HG02870 (cell line): ENCODE results near the gene TXNIP.
"Not testable (repeated sequence)": the region's sequence is repeated elsewhere in the genome, so short reads cannot be mapped to it uniquely, and the experiment has no call there.

Experiments
- ATAC-seq: cut with Tn5 transposase; IDR thresholded peaks from one replicate; pipeline ENCODE4 v1.9.1; 2021; ENCODE audit warnings: mild to moderate bottlenecking, moderate library complexity; ENCODE audit not compliant: unreplicated experiment

The TXNIP gene

GRCh38 chr1:145996433-145997015, at the start of gene TXNIP:
TXNIP (minus strand) TSS chr1:145996579; CDS start chr1:145996266, 313 bp downstream.
- peak; percentile 94 for ATAC-seq

GRCh38 chr1:146039844-146040194, 43.4 kb upstream of the TXNIP start:
- ATAC-seq: no peak

- peak; percentile 26 for ATAC-seq
Measured at GRCh38 chr1:146036965-146037646, 40.7 kb upstream of the TXNIP start.

- no peak for ATAC-seq
Measured at GRCh38 chr1:146036241-146036964, 40.0 kb upstream of the TXNIP start.

GRCh38 chr1:146035048-146035423, 38.7 kb upstream of the TXNIP start:
- no peak for ATAC-seq

GRCh38 chr1:146032631-146033219, 36.3 kb upstream of the TXNIP start:
- ATAC-seq: no peak

GRCh38 chr1:146031476-146031875, 35.1 kb upstream of the TXNIP start:
- no peak for ATAC-seq

- no peak for ATAC-seq
Measured at GRCh38 chr1:146029117-146029516, 32.7 kb upstream of the TXNIP start.

GRCh38 chr1:146026650-146027049, 30.3 kb upstream of the TXNIP start:
- not testable (repeated sequence) for ATAC-seq

- ATAC-seq: not testable (repeated sequence)
Measured at GRCh38 chr1:146025787-146026495, 29.6 kb upstream of the TXNIP start.

- ATAC-seq: no peak
Measured at GRCh38 chr1:146022403-146023127, 26.2 kb upstream of the TXNIP start.

- no peak for ATAC-seq
Measured at GRCh38 chr1:146021622-146022402, 25.4 kb upstream of the TXNIP start, which contains the start of gene HJV. HJV (minus strand) TSS chr1:146021735; CDS start chr1:146020231, 1,504 bp downstream.

GRCh38 chr1:146021050-146021445, 24.7 kb upstream of the TXNIP start:
- no peak for ATAC-seq

- no peak for ATAC-seq
Measured at GRCh38 chr1:146020058-146021049, 24.0 kb upstream of the TXNIP start.

- no peak for ATAC-seq
Measured at GRCh38 chr1:146019231-146020057, 23.1 kb upstream of the TXNIP start.

- ATAC-seq: no peak
Measured at GRCh38 chr1:146016891-146017290, 20.5 kb upstream of the TXNIP start.

GRCh38 chr1:146013559-146013922, 17.2 kb upstream of the TXNIP start:
- no peak for ATAC-seq
